ENCODE measurements around the gene PRR22.

PRR22 gene

GRCh38 chr19:5814123-5814851 is 29.7 kb upstream of the PRR22 start:
- DNase-seq: no peak

GRCh38 chr19:5811117-5811516 is 26.6 kb upstream of the PRR22 start:
- DNase-seq: no peak

- no peak for DNase-seq
Observed at GRCh38 chr19:5809469-5809868, 24.9 kb upstream of the PRR22 start.

- no peak for DNase-seq
Observed at GRCh38 chr19:5809053-5809452, 24.5 kb upstream of the PRR22 start.

- no peak for DNase-seq
Observed at GRCh38 chr19:5808120-5808816, 23.7 kb upstream of the PRR22 start.

GRCh38 chr19:5806905-5807304 is 22.4 kb upstream of the PRR22 start:
- no peak for DNase-seq

- DNase-seq: no peak
Observed at GRCh38 chr19:5806133-5806489, 21.6 kb upstream of the PRR22 start.

GRCh38 chr19:5805462-5806132 is 21.1 kb upstream of the PRR22 start:
- peak; percentile 51 for DNase-seq

GRCh38 chr19:5804516-5805461 is 20.2 kb upstream of the PRR22 start, which contains the start of gene NRTN:
TSS of gene NRTN (plus strand) at chr19:5805067. CDS start at chr19:5824166, 19,099 bp downstream.
- DNase-seq: peak; percentile 4

- peak; percentile 84 for DNase-seq
Observed at GRCh38 chr19:5803752-5804515, 19.4 kb upstream of the PRR22 start.

GRCh38 chr19:5803441-5803751 is 18.9 kb upstream of the PRR22 start:
- no peak for DNase-seq

GRCh38 chr19:5801796-5802619 is 17.5 kb upstream of the PRR22 start:
- DNase-seq: no peak

GRCh38 chr19:5800361-5801270 is 16.1 kb upstream of the PRR22 start:
- no peak for DNase-seq

GRCh38 chr19:5799247-5800241 is 15.0 kb upstream of the PRR22 start:
- DNase-seq: no peak

GRCh38 chr19:5798244-5798643 is 13.7 kb upstream of the PRR22 start:
- DNase-seq: no peak

GRCh38 chr19:5795382-5795919 is 10.9 kb upstream of the PRR22 start:
- DNase-seq: no peak

- no peak for DNase-seq
Observed at GRCh38 chr19:5793188-5793587, 8.6 kb upstream of the PRR22 start.

- no peak for DNase-seq
Observed at GRCh38 chr19:5792224-5792623, 7.7 kb upstream of the PRR22 start.

Measured in NCI-H1694 (cell line).